ENCODE data around the gene SYNJ2.

GRCh38 chr6:157982102-157982562 lies 469 bp downstream of the SYNJ2 start:
- TF ChIP-seq YY1 (IDR thresholded peaks at IDR 0.05; ENCODE audit: insufficient read depth, insufficient read length) (no peak), ZNF274 (IDR thresholded peaks at IDR 0.05; ENCODE audit: low read depth, low read length) (no peak), SUZ12 (IDR thresholded peaks at IDR 0.05; ENCODE audit: extremely low read depth, insufficient read depth, insufficient read length) (no peak)

All from NT2/D1 (cell line).